Measurements from ENCODE around the gene THAP2.
"Not testable (repeated sequence)": the region's sequence is repeated elsewhere in the genome, so short reads cannot be mapped to it uniquely, and the experiment has no call there.

Gene THAP2

DNA sequence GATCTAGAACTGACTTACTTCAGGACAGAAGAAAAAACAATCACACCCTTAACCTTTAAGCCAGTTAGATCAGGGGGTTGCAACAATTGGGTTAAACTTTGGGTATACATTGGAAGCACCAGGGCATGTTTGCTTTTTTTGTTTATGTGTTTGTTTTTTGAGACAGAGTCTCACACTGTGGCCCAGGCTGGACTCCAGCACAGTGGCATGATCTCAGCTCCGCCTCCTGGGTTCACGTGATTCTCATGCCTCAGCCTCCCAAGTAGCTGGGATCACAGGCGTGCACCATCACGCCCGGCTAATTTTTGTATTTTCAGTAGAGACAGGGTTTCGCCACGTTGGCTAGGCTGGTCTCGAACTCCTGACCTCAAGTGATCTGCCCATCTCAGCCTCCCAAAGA is 38.1 kb downstream of the THAP2 start:
- not testable (repeated sequence) for DNase-seq (ENCODE audit: low read depth in 2 of 2, low spot score in 1 of 2)

DNA sequence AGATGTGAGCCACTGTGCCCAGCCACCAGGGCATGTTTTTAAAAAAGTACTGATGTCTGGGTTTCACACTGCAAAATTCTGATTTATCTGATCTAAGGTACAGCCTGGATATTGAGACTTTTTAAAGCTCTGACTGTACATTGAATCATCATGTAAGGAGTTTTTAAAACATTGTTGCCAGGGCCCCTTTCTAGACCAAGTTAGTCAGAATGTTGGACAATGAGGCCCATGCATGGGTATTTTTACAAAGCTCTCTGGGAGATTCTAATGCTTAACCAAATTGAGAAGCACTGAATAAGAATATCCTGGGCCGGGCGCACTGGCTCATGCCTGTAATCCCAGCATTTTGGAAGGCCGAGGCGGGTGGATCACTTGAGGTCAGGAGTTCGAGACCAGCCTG is 38.5 kb downstream of the THAP2 start:
- DNase-seq (ENCODE audit: low read depth in 2 of 2, low spot score in 1 of 2) = no peak

DNA sequence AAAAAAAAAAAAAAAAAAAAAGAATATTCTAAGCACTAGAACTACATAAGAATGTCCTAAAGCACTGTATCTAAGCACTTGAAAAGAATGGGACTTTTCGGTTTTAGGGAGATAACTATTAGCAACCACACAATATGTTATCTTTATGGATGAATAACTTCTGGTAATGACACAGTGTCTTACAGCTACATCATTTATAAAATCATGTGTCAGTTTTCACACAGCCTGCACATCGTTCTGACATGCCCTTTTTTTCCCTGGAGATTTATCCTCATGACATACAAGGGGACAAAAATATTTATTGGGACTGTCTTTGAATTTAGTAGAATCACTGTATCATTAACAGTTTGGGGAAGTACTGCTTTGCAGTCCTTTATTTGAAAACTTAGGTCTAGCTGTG is 39.1 kb downstream of the THAP2 start:
- no peak for DNase-seq (ENCODE audit: low read depth in 2 of 2, low spot score in 1 of 2)

DNA sequence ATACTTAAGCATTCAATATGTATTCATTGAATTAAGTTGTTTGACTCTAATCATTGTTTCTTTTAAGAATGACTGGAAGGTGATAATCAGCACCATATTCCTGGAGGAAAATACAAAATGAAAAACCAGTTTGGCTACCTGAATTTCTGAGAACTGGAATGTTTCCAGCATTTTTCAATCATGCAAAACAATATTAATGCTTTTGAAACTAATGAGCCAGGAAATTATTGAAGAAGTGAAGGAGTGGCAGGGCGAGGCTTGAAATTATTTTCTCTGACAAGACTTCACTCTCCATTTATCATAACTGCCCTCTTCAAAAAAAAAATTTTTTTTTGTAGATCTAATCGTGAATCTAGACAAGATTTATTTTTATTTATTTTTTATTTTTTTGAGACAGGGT is 40.8 kb downstream of the THAP2 start:
- DNase-seq (ENCODE audit: low read depth in 2 of 2, low spot score in 1 of 2) = no peak

DNA sequence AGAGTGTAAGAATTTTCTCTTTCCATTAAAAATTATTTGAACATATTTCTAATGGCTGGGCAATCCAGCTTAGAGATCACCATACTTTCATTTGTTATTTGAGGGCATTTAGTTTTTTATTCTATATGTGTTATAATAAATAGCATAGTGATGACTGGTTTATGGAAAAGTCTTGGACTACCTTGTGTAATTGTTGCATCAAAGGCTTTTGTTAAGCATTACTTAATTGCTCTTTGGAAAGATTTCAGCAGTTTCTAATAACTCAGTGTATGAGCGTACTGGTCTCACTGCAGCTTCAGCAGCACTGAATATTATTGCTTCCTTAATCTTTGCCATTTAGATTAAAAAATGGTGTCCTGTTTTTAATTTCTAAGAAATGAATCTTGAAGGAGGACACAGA is 44.6 kb downstream of the THAP2 start:
- no peak for DNase-seq (ENCODE audit: low read depth in 2 of 2, low spot score in 1 of 2)

DNA sequence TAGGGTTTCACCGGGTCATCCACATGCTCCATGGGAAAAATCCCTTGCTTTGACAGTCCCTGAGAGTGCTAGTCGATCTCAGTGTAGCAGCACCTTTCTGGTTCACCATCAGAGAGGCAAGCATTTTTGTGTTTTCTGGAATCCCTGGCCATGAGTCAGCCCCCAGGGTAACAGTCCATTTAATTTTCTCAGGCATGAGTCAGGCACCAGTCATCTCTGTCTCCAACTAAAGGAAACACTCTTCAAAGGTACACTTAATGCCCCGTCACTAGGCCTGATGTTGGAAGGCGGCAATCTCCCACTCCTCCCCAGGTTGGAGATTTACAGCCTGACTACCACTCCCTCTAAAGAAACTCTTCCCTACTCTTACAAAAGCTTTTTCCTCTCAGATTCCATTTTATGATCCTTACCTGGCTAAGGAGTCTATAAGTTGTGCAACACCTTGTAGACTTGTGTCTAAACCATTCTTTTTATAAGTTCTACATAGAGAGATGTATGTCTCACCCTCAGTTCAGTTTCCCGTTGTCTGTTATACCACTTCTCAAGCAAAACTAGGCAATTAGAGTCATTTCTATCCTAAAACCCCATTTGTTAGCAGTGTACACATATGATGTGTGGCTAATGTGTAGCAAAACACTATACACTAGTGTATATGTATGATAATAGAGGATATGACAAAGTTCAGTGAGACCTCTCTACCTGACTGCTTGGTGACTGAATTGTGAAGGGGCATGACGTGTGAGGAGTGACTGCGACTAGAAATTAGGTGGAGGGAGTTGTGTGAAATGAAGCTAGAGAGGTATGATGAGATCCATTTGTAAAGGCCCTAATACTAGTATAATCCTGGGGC is 46.4 kb downstream of the THAP2 start:
- no peak for DNase-seq (ENCODE audit: low read depth in 2 of 2, low spot score in 1 of 2)

DNA sequence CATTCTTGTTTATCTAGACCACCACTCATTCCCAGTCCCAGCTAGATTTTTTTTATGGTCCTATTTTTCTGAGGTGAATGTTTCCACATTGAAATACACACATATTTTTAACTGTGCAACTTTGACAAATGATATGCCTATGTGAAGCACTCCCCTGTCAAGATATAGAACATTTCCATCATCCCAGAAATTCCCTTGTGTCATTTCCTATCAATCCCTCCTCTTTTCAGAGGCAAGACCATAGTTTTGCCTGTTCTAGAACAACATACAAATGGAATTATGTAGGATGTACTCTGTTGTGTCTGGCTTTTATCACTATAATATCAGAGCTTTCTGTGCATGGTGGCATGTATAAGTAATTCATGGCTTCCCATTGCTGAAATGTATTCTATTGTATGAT is 54.5 kb downstream of the THAP2 start:
- DNase-seq (ENCODE audit: low read depth in 2 of 2, low spot score in 1 of 2) = no peak

DNA sequence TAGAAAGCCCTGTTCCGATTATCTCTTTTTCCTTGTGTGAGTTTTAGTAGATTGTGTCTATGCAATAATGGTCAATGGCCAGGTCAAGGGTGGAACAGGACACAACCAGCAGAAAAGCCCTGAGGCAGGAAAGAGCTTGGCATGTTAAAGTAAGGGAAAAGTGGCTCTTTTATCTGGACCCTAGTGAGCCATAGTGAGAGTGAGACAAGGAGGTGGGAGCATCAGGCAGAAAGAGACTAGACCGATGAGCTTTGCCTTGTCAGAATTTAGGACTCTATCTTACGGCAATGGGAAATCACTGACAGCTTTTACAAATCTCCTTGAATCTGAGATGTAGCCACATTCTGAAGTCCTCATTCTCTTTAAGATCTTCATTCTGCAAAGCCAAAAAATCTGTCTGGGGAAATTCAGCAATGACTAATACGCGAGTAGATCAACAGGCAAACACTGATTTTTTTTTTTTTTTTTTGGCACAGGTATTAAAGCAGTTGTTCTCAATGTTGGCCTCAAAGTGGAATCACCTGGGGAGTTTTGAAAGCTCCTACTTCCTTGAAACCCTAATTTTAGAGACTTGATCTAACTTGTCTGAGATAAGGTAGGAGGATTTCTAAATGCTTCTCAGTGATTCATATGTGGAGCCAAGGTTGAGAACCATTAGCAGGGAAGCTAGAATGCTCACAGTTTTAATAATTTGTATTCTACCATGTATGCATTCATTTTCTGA is 55.7 kb downstream of the THAP2 start:
- DNase-seq (ENCODE audit: low read depth in 2 of 2, low spot score in 1 of 2) = no peak

DNA sequence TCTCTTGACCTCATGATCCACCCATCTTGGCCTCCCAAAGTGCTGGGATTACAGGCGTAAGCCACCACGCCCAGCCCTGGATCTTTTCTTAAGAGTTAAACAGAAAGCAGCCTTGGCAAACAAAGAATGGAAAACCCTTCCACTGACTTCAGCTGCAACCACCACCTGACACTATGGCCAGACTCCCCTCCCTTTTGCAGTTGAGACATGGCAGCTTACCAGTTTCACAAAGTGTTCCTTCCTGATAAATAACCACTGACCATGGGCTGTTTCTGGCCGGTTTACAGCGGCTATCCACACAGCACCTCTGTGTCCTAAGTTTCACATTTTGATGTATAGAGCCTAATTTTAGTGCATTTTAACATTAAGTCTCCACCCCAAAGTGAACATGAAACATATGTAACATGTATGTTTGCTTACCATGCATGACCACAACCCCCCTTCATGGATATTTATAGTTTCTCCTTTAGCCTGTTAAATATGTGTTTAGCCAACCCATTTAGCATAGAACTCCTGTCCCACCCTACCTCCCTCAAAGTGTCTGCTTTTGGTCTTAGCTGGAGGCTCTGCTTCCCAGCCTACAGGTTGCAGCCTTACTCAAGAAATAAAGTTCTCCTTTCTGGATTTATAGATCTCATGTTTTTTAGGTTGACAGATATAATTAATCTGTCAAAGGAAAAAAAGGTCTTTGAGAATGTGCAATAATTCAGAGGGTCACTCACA is 57.8 kb downstream of the THAP2 start:
- DNase-seq (ENCODE audit: low read depth in 2 of 2, low spot score in 1 of 2) = no peak

DNA sequence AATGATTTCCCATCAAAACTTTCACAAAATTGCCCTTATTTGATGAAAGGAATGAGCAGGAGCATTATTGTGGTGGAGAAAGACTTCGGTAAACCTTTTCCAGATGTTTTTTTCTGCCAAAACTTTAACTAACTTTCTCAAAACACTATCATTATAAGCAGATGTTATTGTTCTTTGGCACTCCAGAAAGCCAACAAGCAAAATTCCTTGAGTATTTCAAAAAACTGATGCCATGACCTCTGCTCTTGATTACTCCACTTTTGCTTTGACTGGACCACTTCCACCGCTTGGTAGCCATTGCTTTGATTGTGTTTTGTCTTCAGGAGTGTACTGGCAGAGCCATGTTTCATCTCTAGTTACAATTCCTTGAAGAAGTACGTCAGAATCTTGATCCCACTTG is 60.9 kb downstream of the THAP2 start:
- DNase-seq (ENCODE audit: low read depth in 2 of 2, low spot score in 1 of 2) = no peak

DNA sequence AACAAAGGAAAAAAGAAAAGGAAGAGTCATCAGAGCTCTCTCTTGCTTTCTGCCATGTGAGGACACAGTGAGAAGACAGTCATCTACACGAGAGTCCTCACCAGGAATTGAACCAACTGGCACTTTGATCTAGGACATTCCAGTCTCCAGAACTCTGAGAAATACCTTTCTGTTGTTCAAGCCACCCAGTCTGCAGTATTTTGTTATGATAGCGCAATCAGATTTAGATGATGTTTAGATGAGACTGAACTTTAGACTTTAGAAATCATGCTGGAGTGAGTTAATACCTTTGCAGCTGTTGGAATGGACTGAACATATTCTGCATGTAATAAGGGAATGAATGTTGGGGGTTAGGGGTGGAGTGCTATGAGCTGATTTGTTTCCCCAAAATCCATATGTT is 62.4 kb downstream of the THAP2 start:
- DNase-seq (ENCODE audit: low read depth in 2 of 2, low spot score in 1 of 2) = no peak

DNA sequence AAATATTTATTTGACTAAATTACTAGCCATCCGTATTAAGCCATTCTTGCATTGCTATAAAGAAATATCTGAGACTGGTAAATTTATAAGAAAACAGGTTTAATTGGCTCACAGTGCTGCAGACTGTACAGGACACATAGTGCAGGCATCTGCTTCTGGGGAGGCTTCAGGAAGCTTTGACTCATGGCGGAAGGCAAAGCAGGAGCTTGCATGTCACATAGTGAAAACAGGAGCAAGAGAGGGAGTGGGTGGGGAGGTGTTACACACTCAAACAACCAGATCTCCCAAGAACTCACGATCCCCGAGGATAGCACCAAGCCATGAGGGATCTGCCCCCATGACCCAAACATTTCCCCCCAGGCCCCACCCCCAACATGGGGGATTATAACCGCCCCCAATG is 63.9 kb downstream of the THAP2 start:
- DNase-seq (ENCODE audit: low read depth in 2 of 2, low spot score in 1 of 2) = no peak

Measured in stimulated activated CD8-positive, alpha-beta memory T cell treated with anti-CD3 and anti-CD28 coated beads, Interleukin-4, amount 100 ng/mL, for 1 hour (primary cell).